GM12801 (cell line): ENCODE results near the gene DCUN1D3.

Experiments used
- CTCF ChIP-seq: IDR thresholded peaks from one replicate; pipeline ENCODE4 v1.5.1; 2011; ENCODE audit warnings: control low read depth; ENCODE audit not compliant: insufficient read length; ENCODE audit errors: extremely low read depth

Gene DCUN1D3

GRCh38 chr16:20871941-20872815 is 28.0 kb downstream of the DCUN1D3 start:
- no peak for TF ChIP-seq CTCF

- no peak for TF ChIP-seq CTCF
Measured at GRCh38 chr16:20871258-20871657, 28.9 kb downstream of the DCUN1D3 start.

GRCh38 chr16:20870122-20870820 is 29.9 kb downstream of the DCUN1D3 start:
- no peak for TF ChIP-seq CTCF

DNA sequence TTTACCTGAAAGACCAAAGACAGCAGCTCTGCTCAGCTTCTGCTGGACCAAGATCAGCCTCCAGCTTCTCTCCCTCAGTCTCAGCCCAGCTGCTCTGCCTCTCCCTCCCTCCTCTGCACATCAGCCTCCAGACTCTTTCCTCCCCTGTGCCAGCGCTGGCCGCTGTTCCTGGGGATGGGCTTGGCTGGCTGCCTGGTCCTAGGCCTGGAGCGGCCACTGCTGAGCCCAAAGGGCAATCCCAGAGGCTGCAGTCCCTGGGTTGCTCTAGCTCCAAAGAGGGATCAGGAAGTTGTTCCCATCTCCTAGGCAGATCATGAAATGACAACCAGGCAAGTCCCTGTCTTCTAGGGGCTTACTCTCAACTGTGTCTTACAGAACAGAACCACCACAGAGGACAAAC is 31.3 kb downstream of the DCUN1D3 start:
- TF ChIP-seq CTCF, result no peak

GRCh38 chr16:20867585-20867984 is 32.6 kb downstream of the DCUN1D3 start:
- TF ChIP-seq CTCF, result no peak

- no peak for TF ChIP-seq CTCF
Measured at GRCh38 chr16:20866801-20867200, 33.4 kb downstream of the DCUN1D3 start.

GRCh38 chr16:20866145-20866772 is 33.9 kb downstream of the DCUN1D3 start:
- no peak for TF ChIP-seq CTCF
